ENCODE results near the gene COL15A1.

DNA sequence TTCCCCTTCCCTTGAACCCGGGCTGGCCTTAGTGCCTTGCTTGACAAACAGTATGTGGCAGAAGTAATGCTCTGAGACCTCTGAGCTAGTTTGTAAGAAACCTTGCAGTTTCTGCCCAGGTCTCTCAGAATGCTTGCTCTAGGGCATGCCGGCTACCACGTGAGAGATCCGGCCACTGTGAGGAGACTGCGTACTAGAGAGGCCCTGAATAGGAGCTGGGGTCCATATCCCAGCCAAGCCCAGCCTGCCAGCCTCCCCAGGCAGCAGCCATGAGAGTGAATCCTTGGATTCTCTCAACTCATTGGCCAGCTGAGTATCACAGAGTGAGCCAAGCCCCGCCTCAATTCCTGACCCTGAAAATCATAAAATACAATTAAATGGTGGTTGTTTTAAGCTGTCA lies 16.0 kb upstream of the COL15A1 start:
- TF ChIP-seq, protein P1, sequence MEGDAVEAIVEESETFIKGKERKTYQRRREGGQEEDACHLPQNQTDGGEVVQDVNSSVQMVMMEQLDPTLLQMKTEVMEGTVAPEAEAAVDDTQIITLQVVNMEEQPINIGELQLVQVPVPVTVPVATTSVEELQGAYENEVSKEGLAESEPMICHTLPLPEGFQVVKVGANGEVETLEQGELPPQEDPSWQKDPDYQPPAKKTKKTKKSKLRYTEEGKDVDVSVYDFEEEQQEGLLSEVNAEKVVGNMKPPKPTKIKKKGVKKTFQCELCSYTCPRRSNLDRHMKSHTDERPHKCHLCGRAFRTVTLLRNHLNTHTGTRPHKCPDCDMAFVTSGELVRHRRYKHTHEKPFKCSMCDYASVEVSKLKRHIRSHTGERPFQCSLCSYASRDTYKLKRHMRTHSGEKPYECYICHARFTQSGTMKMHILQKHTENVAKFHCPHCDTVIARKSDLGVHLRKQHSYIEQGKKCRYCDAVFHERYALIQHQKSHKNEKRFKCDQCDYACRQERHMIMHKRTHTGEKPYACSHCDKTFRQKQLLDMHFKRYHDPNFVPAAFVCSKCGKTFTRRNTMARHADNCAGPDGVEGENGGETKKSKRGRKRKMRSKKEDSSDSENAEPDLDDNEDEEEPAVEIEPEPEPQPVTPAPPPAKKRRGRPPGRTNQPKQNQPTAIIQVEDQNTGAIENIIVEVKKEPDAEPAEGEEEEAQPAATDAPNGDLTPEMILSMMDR (IDR thresholded peaks at IDR 0.05): no peak
- TF ChIP-seq POLR2A (IDR thresholded peaks at IDR 0.05) (no peak), POLR2AphosphoS5 (IDR thresholded peaks at IDR 0.05; ENCODE audit: insufficient read depth in 1 of 2, low read depth in 1 of 2) (no peak)
